Erythroblast (primary cell): ENCODE results near the gene NHSL2.
A peak's percentile ranks its signal among the peaks of the same experiment; 100 is the strongest.
"Not testable (repeated sequence)": the region's sequence is repeated elsewhere in the genome, so short reads cannot be mapped to it uniquely, and the experiment has no call there.

ENCODE experiments used
- DNase-seq, 2 experiments: peaks; one replicate each; lab custom pipeline; 2025; lab: John Stamatoyannopoulos, UW
- GATA1 ChIP-seq: IDR thresholded peaks from 2 replicates; pipeline ENCODE4 v1.6.1; 2011; ENCODE audit warnings: low read depth, mild to moderate bottlenecking, control low read depth, low read length, moderate library complexity
- POLR2A ChIP-seq: IDR thresholded peaks from 2 replicates; pipeline ENCODE4 v1.6.1; 2011; ENCODE audit warnings: mild to moderate bottlenecking, low read length

NHSL2 gene

GRCh38 chrX:72169008-72169728 is 258.5 kb downstream of the NHSL2 start:
- peak; percentile 0 to 2 for DNase-seq
- no peak for TF ChIP-seq GATA1
- no peak for TF ChIP-seq POLR2A

- DNase-seq: not testable (repeated sequence)
These were observed 265.6 kb downstream of the NHSL2 start for GRCh38 chrX:72176289-72176688.

GRCh38 chrX:72176981-72177380 is 266.3 kb downstream of the NHSL2 start:
- DNase-seq: no peak
- TF ChIP-seq GATA1 (no peak), POLR2A (no peak)

- TF ChIP-seq GATA1 (no peak), POLR2A (no peak)
- peak; percentile 32 to 42 for DNase-seq
These were observed 269.9 kb downstream of the NHSL2 start for GRCh38 chrX:72180539-72180938.

- peak; percentile 93 to 97 for DNase-seq
- TF ChIP-seq POLR2A (peak; percentile 75), GATA1 (no peak)
These were observed 270.8 kb downstream of the NHSL2 start, which contains the start of gene PIN4 for GRCh38 chrX:72181178-72182125. TSS of gene PIN4 (plus strand) at chrX:72181757. CDS start at chrX:72181786, 29 bp downstream.

- no peak for DNase-seq
- TF ChIP-seq POLR2A (no peak), GATA1 (no peak)
These were observed 272.3 kb downstream of the NHSL2 start for GRCh38 chrX:72182924-72183323.

- DNase-seq: no peak
- no peak for TF ChIP-seq GATA1
- TF ChIP-seq POLR2A: no peak
These were observed 291.3 kb downstream of the NHSL2 start for GRCh38 chrX:72201836-72202536.
